Body of pancreas (tissue), 4 donors: ENCODE measurements around the gene PDCD2L. TPM values are rescaled to one million over a fixed set of nuclear protein-coding genes. Genes with fewer than 3 reads are reported as not detected.

ENCODE experiments used
- ATAC-seq: fragments of 150-250 bp; one replicate; pipeline ENCODE4 v1.9.1; 2016
- DNase-seq, 4 donors: peaks; one replicate each; pipeline ENCODE4 v3.0.0-alpha.2; 2019
- H3K27ac ChIP-seq, 4 donors: fragments of 200-600 bp; sonication (generic); 1 replicate in 3 of 4; 2 replicates in 1 of 4; pipeline versions ENCODE4 v1.5.1 to v1.6.1; 2016 to 2019; ENCODE audit warnings: mild to moderate bottlenecking in 1 of 4, mixed read lengths in 1 of 4, moderate library complexity in 1 of 4
- H3K27me3 ChIP-seq, 2 donors: fragments of 200-600 bp; sonication (generic); one replicate each; pipeline ENCODE4 v1.6.0; 2016; ENCODE audit warnings: mild to moderate bottlenecking in 1 of 2
- H3K36me3 ChIP-seq, 2 donors: fragments of 200-600 bp; sonication (generic); replicated peaks in 1 of 2; 2 replicates each; pipeline ENCODE4 v1.5.1; 2016; ENCODE audit warnings: low read depth in 2 of 2; ENCODE audit not compliant: insufficient read depth in 1 of 2
- H3K4me1 ChIP-seq: fragments of 200-600 bp; sonication (generic); one replicate; pipeline ENCODE4 v1.6.0; 2016
- H3K4me3 ChIP-seq, 2 donors: fragments of 200-600 bp; sonication (generic); 1 replicate in 1 of 2; 2 replicates in 1 of 2; pipeline ENCODE4 v1.5.1; 2016 to 2019
- H3K9me3 ChIP-seq, 3 donors: fragments of 200-600 bp; sonication (generic); 1 replicate in 2 of 3; 2 replicates in 1 of 3; pipeline ENCODE4 v1.5.1; 2016
- CTCF ChIP-seq, 7 experiments: fragments of 450-650 bp in 4 of 7; fragments of 200-600 bp in 3 of 7; sonication (generic) in 3 of 7; IDR thresholded peaks; one replicate each; pipeline ENCODE4 v1.5.1; 2016 to 2019; ENCODE audit warnings: antibody characterized with exemption in 7 of 7
- POLR2A ChIP-seq, 3 donors: fragments of 450-650 bp; IDR thresholded peaks; one replicate each; pipeline ENCODE4 v1.6.1; 2016; ENCODE audit warnings: antibody characterized with exemption in 3 of 3, mild to moderate bottlenecking in 2 of 3
- WGBS, 2 donors: methylation state at CpG; one replicate each; pipeline ENCODE4 v1.1.5; 2017; 5-methylcytosine and 5-hydroxymethylcytosine counted together
- intact Hi-C: fragments of 100-400 bp; cut with DNase I; formaldehyde crosslinking; loops from one replicate; pipeline ENCODE4 v1.15.1; 2023
- total RNA-seq, 2 donors: library from RNA; depleted of rRNA; stranded (reverse); fragments of >200 nt; gene quantifications; one replicate each; pipeline ENCODE4 v1.1.0, GENCODE V29; 2016

PDCD2L gene
- total RNA-seq, 2 donors from 2014 or later: 13.2 to 45.5 TPM

- Histone ChIP-seq H3K36me3 (peaks cover 0 to 6% of the 10 kb centered on the region in 2 donors), H3K4me3 (no peak overlapping the region), H3K27me3 (no peaks in the 10 kb centered on the region), H3K4me1 (peaks cover 18% of the 10 kb centered on the region), H3K9me3 (no peaks in the 10 kb centered on the region), H3K27ac (peak overlapping the region; percentile 75 to 86 (median 82))
- WGBS, 2 donors: 3 to 12% methylated on average over 21 to 61 of the region's 61 CpGs
- TF ChIP-seq CTCF (IDR thresholded peaks at IDR 0.05) (peak; percentile 36 to 73 (median 56)), POLR2A (IDR thresholded peaks at IDR 0.05) (peak; percentile 28 to 70 (median 70))
- ATAC-seq: peak; percentile 96
- peak; percentile 98 to 99 (median 99) for DNase-seq
- intact Hi-C loops: no loop called here
These were observed 44.9 kb upstream of the PDCD2L start for GRCh38 chr19:34359140-34359953.

- DNase-seq: no peak
- Histone ChIP-seq H3K9me3 (no peaks in the 10 kb centered on the region), H3K27me3 (no peaks in the 10 kb centered on the region), H3K4me3 (no peak overlapping the region), H3K36me3 (peaks cover 0 to 2% of the 10 kb centered on the region in 2 donors), H3K27ac (peak overlapping the region; percentile 75 to 86 (median 82)), H3K4me1 (peaks cover 22% of the 10 kb centered on the region)
- 68 to 71% methylated on average over 5 to 7 of the region's 7 CpGs for WGBS, 2 donors
- no peak for ATAC-seq
- intact Hi-C loops: no loop called here
- TF ChIP-seq POLR2A (IDR thresholded peaks at IDR 0.05): no peak
- TF ChIP-seq CTCF (IDR thresholded peaks at IDR 0.05): no peak
These were observed 44.3 kb upstream of the PDCD2L start for GRCh38 chr19:34359954-34360315.

- Histone ChIP-seq H3K9me3 (no peaks in the 10 kb centered on the region), H3K4me3 (no peak overlapping the region), H3K4me1 (peaks cover 22% of the 10 kb centered on the region), H3K27ac (peak overlapping the region in 2 of 4 donors; percentile 75 to 86), H3K36me3 (no peaks in the 10 kb centered on the region), H3K27me3 (no peaks in the 10 kb centered on the region)
- ATAC-seq: no peak
- DNase-seq: no peak
- 91 to 96% methylated on average over 9 of the region's 9 CpGs for WGBS, 2 donors
- TF ChIP-seq CTCF (IDR thresholded peaks at IDR 0.05) (no peak), POLR2A (IDR thresholded peaks at IDR 0.05) (no peak)
- intact Hi-C loops: no loop called here
These were observed 43.8 kb upstream of the PDCD2L start for GRCh38 chr19:34360354-34360909.

- intact Hi-C loops: no loop called here
- Histone ChIP-seq H3K9me3 (no peaks in the 10 kb centered on the region), H3K27ac (no peak overlapping the region), H3K27me3 (no peaks in the 10 kb centered on the region), H3K4me3 (no peak overlapping the region), H3K36me3 (no peaks in the 10 kb centered on the region), H3K4me1 (peaks cover 38% of the 10 kb centered on the region)
- no peak for DNase-seq
- no peak for ATAC-seq
- TF ChIP-seq POLR2A (IDR thresholded peaks at IDR 0.05) (no peak), CTCF (IDR thresholded peaks at IDR 0.05) (no peak)
- WGBS, 2 donors: 51 to 60% methylated on average over 3 of the region's 3 CpGs
These were observed 41.5 kb upstream of the PDCD2L start for GRCh38 chr19:34362679-34363069.
